Activated T-cell treated with anti-CD3 and anti-CD28 coated beads, Interleukin-2, amount 50 U/mL, for 72 hours (primary cell): Measurements from ENCODE around the gene ZNF831. TPM values are rescaled to one million over a fixed set of nuclear protein-coding genes. Genes with fewer than 3 reads are reported as not detected.

Source experiments
- ATAC-seq, 2 donors: fragments of 150-1000 bp; cut with Tn5 transposase; replicated peaks in 1 of 2; 2 replicates each; pipeline ENCODE4 v1.10.0; 2021; ENCODE audit warnings: moderate library complexity in 2 of 2, mild to moderate bottlenecking in 1 of 2
- DNase-seq, 2 donors: peaks; one replicate each; pipeline ENCODE4 v3.0.0; 2021 to 2022; ENCODE audit warnings: mixed read lengths in 1 of 2
- H3K27ac Mint-ChIP-seq: one replicate; pipeline ENCODE4 v1.8.0; 2022; ENCODE audit warnings: mild to moderate bottlenecking, moderate library complexity, mixed read lengths
- H3K27me3 Mint-ChIP-seq: one replicate; pipeline ENCODE4 v1.8.0; 2022; ENCODE audit warnings: low read depth, mixed read lengths
- H3K36me3 Mint-ChIP-seq, 2 donors: one replicate each; pipeline ENCODE4 v1.8.0; 2022; ENCODE audit warnings: mixed read lengths in 2 of 2, mild to moderate bottlenecking in 1 of 2; ENCODE audit not compliant: insufficient read depth in 2 of 2
- H3K4me1 Mint-ChIP-seq: one replicate; pipeline ENCODE4 v1.8.0; 2022; ENCODE audit warnings: low read depth, mixed read lengths
- H3K4me3 Mint-ChIP-seq, 2 donors: one replicate each; pipeline ENCODE4 v1.8.0; 2022; ENCODE audit warnings: mild to moderate bottlenecking in 2 of 2, mixed read lengths in 2 of 2, moderate library complexity in 2 of 2
- H3K9me3 Mint-ChIP-seq, 2 donors: one replicate each; pipeline ENCODE4 v1.8.0; 2022; ENCODE audit warnings: mixed read lengths in 2 of 2
- total RNA-seq, 2 donors: library from RNA; stranded (reverse); gene quantifications; one replicate each; pipeline ENCODE4 v1.2.3, GENCODE V29; 2022

ZNF831 gene
- total RNA-seq, 2 donors from 2014 or later = 8.2 to 9.0 TPM

GRCh38 chr20:59273739-59274357 lies 110.2 kb downstream of the ZNF831 start:
- ATAC-seq = no peak
- Mint-ChIP-seq H3K36me3 (no peaks in the 10 kb centered on the region), H3K27me3 (peaks cover 12% of the 10 kb centered on the region), H3K4me3 (no peak overlapping the region), H3K27ac (no peak overlapping the region), H3K4me1 (peaks cover 23% of the 10 kb centered on the region), H3K9me3 (no peaks in the 10 kb centered on the region)
- DNase-seq = no peak

- DNase-seq (no peak), ATAC-seq (no peak)
- Mint-ChIP-seq H3K36me3 (no peaks in the 10 kb centered on the region), H3K9me3 (no peaks in the 10 kb centered on the region), H3K27me3 (peaks cover 12% of the 10 kb centered on the region), H3K4me3 (no peak overlapping the region), H3K27ac (no peak overlapping the region), H3K4me1 (peaks cover 12% of the 10 kb centered on the region)
These were observed 113.3 kb downstream of the ZNF831 start for GRCh38 chr20:59276938-59277337.

DNA sequence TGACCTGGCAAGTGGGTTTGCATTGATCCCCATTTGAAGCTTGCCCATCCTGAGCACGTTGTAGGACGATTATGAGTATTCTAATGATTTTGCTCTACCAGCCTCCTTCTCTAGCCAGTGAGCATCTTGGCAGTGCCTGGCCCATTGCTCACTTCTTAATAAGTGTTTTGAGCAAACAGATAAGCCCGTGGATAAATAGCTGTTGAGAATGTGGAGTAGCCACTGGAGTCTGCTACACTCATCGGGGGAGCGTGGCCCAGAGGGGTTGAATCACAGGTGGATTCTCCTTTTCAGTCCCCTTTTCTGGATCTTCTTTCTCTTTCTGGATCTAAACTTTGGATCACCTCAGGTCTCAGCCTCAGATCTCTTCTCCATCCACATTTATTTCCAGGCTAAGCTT lies 120.8 kb downstream of the ZNF831 start:
- ATAC-seq = no peak
- DNase-seq = no peak
- H3K27me3 Mint-ChIP-seq = peaks cover 7% of the 10 kb centered on the region
- H3K9me3 Mint-ChIP-seq = no peaks in the 10 kb centered on the region
- no peaks in the 10 kb centered on the region for H3K4me1 Mint-ChIP-seq
- H3K27ac Mint-ChIP-seq = no peak overlapping the region
- no peak overlapping the region for H3K4me3 Mint-ChIP-seq
- H3K36me3 Mint-ChIP-seq = no peaks in the 10 kb centered on the region

GRCh38 chr20:59289994-59290393 lies 126.4 kb downstream of the ZNF831 start:
- Mint-ChIP-seq H3K4me1 (peaks cover 4% of the 10 kb centered on the region), H3K36me3 (no peaks in the 10 kb centered on the region), H3K9me3 (no peaks in the 10 kb centered on the region), H3K4me3 (no peak overlapping the region), H3K27ac (no peak overlapping the region), H3K27me3 (peaks cover 23% of the 10 kb centered on the region)
- no peak for ATAC-seq
- no peak for DNase-seq

DNA sequence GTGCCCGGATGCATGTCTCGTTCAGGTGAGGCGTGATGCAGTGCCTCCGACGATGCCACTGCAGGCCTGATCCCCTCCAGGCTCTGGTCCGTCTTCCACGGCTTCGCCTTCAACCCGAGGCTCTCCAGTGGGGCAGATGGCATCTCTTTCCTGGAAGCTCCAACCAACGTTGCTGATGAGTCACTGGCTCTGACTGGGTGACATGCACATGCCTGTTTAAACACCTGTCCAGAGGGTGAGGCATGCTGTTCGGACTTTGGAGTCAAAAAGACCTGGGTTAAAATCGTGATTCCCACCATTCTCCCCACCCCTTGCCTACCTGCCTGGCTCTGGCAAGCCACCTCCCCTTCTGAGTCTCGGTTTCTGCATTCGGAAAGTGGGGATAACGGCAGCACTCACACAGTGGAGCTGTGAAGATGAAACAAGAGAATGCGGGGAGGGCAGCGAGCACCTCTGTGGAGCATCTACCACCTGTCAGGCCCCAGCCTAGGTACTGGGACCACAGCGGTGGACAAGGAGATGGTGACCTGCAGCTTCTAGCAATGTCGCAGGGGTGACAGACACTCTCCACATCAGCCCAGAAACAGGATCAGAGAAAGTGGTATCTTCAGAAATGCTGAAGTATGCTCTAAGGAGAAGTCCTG lies 128.2 kb downstream of the ZNF831 start:
- no peak overlapping the region for H3K4me3 Mint-ChIP-seq
- DNase-seq = no peak
- H3K4me1 Mint-ChIP-seq = peaks cover 4% of the 10 kb centered on the region
- no peak overlapping the region for H3K27ac Mint-ChIP-seq
- no peaks in the 10 kb centered on the region for H3K9me3 Mint-ChIP-seq
- no peaks in the 10 kb centered on the region for H3K36me3 Mint-ChIP-seq
- no peak for ATAC-seq
- peaks cover 25% of the 10 kb centered on the region for H3K27me3 Mint-ChIP-seq

DNA sequence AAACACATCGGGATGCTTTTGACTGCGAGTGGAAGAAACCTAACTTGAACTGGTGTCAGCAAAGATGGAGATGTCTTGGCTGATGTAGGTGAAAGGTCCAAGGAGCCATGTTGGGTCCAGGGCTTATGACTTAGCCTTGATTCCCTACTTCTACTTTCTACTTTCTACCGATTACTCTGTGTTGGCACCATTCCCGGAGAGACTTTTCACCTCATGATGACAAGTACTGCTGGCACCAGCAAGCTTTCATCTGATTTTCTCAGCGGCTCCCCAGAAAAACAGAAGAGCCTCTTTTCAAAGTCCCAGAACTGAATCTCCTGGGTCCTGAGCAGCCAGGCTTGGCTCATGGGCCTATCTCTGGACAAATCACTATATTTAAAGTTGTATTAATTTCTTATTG lies 131.9 kb downstream of the ZNF831 start:
- ATAC-seq = no peak
- Mint-ChIP-seq H3K9me3 (no peaks in the 10 kb centered on the region), H3K27me3 (peaks cover 47% of the 10 kb centered on the region), H3K27ac (no peak overlapping the region), H3K4me1 (peaks cover 4% of the 10 kb centered on the region), H3K36me3 (no peaks in the 10 kb centered on the region), H3K4me3 (no peak overlapping the region)
- no peak for DNase-seq

DNA sequence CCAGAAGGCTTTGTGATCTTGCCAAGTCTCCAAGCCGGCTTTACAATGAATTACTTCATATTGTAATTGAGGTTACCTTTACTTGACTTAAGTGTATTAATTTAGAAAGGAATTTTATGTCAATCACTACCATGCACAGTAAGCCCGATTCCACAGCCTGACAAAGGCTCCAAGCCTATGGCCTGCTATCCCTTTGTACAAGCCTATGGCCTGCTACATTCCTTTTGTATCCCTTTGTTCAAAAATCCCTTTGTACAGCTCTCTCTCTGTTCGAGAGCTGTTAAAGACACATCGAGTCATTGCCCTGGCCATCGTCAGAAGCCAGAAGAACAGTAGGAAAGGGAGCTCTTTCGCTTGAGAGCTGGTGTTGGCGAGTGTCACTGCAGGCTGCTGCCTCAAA lies 134.1 kb downstream of the ZNF831 start:
- Mint-ChIP-seq H3K27ac (no peak overlapping the region), H3K9me3 (no peaks in the 10 kb centered on the region), H3K36me3 (no peaks in the 10 kb centered on the region), H3K4me1 (peaks cover 4% of the 10 kb centered on the region), H3K4me3 (no peak overlapping the region), H3K27me3 (peaks cover 48% of the 10 kb centered on the region)
- no peak for ATAC-seq
- no peak for DNase-seq

- H3K27ac Mint-ChIP-seq = no peak overlapping the region
- H3K36me3 Mint-ChIP-seq = no peaks in the 10 kb centered on the region
- H3K27me3 Mint-ChIP-seq = peaks cover 48% of the 10 kb centered on the region
- H3K4me1 Mint-ChIP-seq = no peaks in the 10 kb centered on the region
- H3K4me3 Mint-ChIP-seq = no peak overlapping the region
- ATAC-seq = no peak
- H3K9me3 Mint-ChIP-seq = no peaks in the 10 kb centered on the region
- no peak for DNase-seq
These were observed 136.3 kb downstream of the ZNF831 start for GRCh38 chr20:59299945-59300332.

DNA sequence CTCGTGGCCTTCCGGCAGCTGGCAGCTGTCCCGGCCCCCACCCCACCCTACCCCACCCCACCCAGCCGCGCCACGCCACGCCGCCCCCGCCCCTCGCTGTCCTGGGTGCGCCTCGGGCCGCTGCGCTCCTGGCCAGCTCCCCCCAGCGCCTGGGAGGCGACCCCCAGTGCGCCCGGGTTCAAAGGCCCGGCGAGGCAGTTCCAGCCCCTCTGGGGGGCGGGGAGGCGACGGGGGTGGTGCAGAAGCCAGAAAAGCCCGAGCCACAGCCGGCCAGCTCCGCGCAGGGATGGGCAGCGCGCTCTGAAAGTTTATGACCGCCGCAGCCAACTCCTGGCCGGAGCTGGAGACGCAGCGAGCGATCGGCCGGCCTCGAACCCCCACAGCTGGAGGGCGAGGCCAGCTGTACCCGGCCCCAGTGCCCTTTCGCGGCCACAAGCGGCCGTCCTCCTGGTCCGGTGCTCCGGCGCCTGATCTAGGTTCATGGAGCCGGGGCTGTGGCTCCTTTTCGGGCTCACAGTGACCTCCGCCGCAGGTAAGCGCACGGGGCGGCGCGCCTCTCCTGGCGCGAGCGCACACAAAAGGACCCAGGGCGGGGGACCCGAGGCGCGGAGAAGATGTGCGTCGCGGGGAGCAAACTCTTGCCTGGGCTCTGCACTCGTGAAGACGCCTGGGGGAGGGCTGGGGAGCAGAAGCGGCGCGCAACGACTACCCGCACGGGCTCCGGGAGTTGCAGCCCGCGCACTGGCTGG lies 136.9 kb downstream of the ZNF831 start, which contains the start of gene EDN3:
Gene EDN3 (plus strand): TSS at position 279 of the 749 bp plus-strand sequence. CDS start 202 bp downstream, at position 481.
- H3K27me3 Mint-ChIP-seq = peaks cover 45% of the 10 kb centered on the region
- no peak within 1 kb of the TSS for H3K4me3 Mint-ChIP-seq
- no peaks in the 10 kb centered on the region for H3K4me1 Mint-ChIP-seq
- ATAC-seq (no peak), DNase-seq (no peak)
- no peaks in the 10 kb centered on the region for H3K9me3 Mint-ChIP-seq
- H3K27ac Mint-ChIP-seq = no peak within 1 kb of the TSS
- H3K36me3 Mint-ChIP-seq = no peaks in the 10 kb centered on the region

DNA sequence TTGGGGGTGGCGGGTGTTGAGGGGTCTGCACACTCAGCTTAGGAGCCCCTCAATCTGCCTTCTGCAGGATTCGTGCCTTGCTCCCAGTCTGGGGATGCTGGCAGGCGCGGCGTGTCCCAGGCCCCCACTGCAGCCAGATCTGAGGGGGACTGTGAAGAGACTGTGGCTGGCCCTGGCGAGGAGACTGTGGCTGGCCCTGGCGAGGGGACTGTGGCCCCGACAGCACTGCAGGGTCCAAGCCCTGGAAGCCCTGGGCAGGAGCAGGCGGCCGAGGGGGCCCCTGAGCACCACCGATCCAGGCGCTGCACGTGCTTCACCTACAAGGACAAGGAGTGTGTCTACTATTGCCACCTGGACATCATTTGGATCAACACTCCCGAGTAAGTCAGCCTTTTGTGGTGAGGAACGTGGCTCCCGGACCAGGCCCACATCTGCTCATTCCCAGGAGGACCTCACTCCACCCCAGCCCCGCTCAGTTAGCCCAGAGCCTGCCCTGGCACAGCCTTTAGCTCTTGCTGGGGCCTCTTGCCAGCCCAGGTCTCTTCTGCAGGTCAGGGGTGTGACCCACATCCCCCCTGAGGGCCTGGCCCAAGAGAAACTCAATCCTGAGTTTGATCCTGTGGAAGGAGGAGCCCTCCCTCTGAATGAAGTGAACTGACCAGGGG lies 137.9 kb downstream of the ZNF831 start:
- Mint-ChIP-seq H3K27me3 (peaks cover 45% of the 10 kb centered on the region), H3K4me1 (no peaks in the 10 kb centered on the region), H3K4me3 (no peak overlapping the region), H3K9me3 (no peaks in the 10 kb centered on the region), H3K36me3 (no peaks in the 10 kb centered on the region), H3K27ac (no peak overlapping the region)
- DNase-seq (no peak), ATAC-seq (no peak)

DNA sequence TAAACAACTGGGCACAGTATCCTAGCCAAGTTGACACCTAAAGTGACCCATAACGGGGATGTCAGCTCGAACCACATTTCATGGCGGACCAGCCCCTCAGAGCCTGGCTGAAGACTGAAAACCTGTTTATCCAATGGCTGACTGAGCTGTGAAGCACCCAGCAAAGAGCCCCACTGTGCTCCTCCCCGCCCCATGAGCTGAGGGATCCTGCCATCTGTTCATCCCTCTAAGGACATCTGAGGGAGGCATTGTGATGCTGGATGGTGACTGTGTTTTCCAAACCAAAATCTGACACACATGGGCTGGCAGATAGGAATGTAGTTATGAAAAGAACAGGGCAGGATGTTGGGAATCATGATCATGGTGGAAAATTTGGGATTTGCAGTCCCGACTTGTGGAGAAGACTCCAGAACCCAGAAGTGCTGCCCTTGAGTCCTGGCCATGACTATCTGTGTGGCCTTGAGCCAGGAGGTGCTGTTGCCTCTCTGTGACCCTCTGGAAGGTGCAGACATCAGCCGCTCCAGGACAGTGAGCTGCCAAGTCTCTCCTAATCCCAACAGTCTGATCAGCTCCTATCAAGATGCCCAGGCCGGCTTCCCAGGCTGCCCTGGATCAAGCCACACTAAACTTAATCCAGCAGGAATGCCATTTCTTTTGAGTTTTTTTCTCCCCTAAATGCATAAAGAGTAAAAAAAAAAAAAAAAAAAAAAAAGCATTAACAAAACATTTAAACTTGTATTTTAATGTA lies 142.5 kb downstream of the ZNF831 start:
- Mint-ChIP-seq H3K27me3 (peaks cover 23% of the 10 kb centered on the region), H3K36me3 (no peaks in the 10 kb centered on the region), H3K9me3 (no peaks in the 10 kb centered on the region), H3K27ac (no peak overlapping the region), H3K4me1 (no peaks in the 10 kb centered on the region), H3K4me3 (no peak overlapping the region)
- DNase-seq (no peak), ATAC-seq (no peak)

DNA sequence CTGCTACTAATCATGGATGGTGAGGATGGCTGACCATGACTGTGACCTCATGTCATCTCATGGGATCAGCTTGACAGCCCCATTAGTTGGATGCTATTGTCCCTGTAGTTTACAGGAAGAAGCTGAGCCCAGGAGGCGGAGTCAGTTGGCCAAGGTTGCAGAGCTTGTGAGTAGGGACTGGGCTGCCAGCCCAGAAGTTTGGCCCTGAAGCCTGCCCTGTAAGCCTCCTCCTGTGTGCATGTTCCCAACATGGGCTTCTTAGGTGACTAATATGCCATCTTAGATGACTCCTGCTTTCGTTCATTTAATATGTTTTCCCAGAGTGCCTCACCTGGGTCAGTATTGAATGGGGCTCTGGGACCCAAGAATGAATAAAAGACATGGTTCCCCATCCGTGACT lies 143.6 kb downstream of the ZNF831 start:
- Mint-ChIP-seq H3K4me1 (no peaks in the 10 kb centered on the region), H3K27me3 (peaks cover 21% of the 10 kb centered on the region), H3K36me3 (no peaks in the 10 kb centered on the region), H3K27ac (no peak overlapping the region), H3K4me3 (no peak overlapping the region), H3K9me3 (no peaks in the 10 kb centered on the region)
- ATAC-seq (no peak), DNase-seq (no peak)
